Fibroblast of mammary gland (primary cell): ENCODE data around the gene OR8G5.

ENCODE experiments used
- DNase-seq: peaks from one replicate; pipeline ENCODE4 v3.0.0-alpha.2; 2010; ENCODE audit warnings: low read depth
- H3K4me3 ChIP-seq: 2 replicates; pipeline ENCODE4 v1.5.1; 2011; ENCODE audit warnings: low read depth, mild to moderate bottlenecking, low read length, moderate library complexity; ENCODE audit not compliant: control insufficient read depth
- TF ChIP-seq, protein P1 (sequence below): conservative IDR thresholded peaks from 2 replicates; pipeline ENCODE4 v1.5.1; 2011; ENCODE audit warnings: low read depth, low read length, inconsistent platforms; ENCODE audit not compliant: control insufficient read depth, insufficient read depth

Gene OR8G5

GRCh38 chr11:124311269-124311668 lies 55.1 kb downstream of the OR8G5 start:
- TF ChIP-seq, protein P1, sequence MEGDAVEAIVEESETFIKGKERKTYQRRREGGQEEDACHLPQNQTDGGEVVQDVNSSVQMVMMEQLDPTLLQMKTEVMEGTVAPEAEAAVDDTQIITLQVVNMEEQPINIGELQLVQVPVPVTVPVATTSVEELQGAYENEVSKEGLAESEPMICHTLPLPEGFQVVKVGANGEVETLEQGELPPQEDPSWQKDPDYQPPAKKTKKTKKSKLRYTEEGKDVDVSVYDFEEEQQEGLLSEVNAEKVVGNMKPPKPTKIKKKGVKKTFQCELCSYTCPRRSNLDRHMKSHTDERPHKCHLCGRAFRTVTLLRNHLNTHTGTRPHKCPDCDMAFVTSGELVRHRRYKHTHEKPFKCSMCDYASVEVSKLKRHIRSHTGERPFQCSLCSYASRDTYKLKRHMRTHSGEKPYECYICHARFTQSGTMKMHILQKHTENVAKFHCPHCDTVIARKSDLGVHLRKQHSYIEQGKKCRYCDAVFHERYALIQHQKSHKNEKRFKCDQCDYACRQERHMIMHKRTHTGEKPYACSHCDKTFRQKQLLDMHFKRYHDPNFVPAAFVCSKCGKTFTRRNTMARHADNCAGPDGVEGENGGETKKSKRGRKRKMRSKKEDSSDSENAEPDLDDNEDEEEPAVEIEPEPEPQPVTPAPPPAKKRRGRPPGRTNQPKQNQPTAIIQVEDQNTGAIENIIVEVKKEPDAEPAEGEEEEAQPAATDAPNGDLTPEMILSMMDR = no peak
- no peak for DNase-seq
- no peak overlapping the region for H3K4me3 ChIP-seq

GRCh38 chr11:124311670-124312069 lies 55.5 kb downstream of the OR8G5 start:
- no peak overlapping the region for H3K4me3 ChIP-seq
- TF ChIP-seq, protein P1 = no peak
- no peak for DNase-seq

DNA sequence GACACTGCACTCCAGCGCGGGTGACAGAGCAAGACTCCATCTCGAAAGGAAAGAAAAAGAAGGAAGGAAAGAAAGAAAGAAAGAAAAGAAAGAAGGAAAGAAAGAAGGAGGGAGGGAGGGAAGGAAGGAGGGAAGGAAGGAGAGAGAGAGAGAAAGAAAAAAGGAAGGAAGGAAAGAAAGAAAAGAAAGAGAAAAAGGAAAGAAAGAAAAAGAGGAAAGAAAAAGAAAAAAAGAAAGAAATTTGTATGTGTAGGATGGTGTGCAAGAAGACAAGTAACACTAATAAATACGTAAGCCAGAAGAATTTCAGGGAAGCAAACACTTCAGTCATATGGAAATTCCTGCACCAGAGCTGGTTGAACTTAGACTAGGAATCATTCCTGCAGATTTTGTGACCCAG lies 57.0 kb downstream of the OR8G5 start:
- H3K4me3 ChIP-seq = no peak overlapping the region
- TF ChIP-seq, protein P1 = no peak
- DNase-seq = no peak

- DNase-seq = no peak
- no peak within 1 kb of the TSS for H3K4me3 ChIP-seq
- TF ChIP-seq, protein P1 = no peak
These were observed 57.7 kb downstream of the OR8G5 start, which contains the start of gene OR8D1 for GRCh38 chr11:124313849-124314248. OR8D1 (minus strand) TSS chr11:124313949; CDS start chr11:124310766, 3,183 bp downstream.

DNA sequence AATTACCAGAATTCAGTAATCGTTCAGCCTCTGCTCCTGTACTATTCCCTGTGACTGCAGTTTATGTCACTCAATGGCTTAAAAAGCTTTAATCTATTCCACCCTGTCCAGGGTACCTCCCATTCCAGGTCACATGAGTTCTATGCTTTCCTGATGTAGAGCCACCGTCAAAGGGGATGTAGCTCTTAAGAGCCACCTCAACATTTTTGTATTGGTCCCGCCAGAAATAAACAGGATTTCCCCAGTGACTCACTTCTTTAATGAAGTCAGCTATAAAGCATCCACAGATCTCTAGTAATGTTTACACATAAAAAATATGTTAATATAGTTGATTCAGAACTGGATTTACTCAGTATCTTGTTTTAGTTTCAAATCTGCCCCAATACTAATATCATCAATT lies 58.9 kb downstream of the OR8G5 start:
- peak; percentile 31 for DNase-seq
- H3K4me3 ChIP-seq = no peak overlapping the region
- TF ChIP-seq, protein P1 = no peak
